Hepatocyte (in vitro differentiated cells): Measurements from ENCODE around the gene ANKRD50.

ENCODE experiments used
- EZH2 ChIP-seq: fragments of 200-600 bp; sonication (generic); IDR thresholded peaks from 2 replicates; pipeline ENCODE4 v1.6.1; 2016; ENCODE audit warnings: antibody characterized with exemption, mild to moderate bottlenecking, borderline replicate concordance
- TF ChIP-seq, protein P1 (sequence below): fragments of 200-600 bp; sonication (generic); IDR thresholded peaks from 2 replicates; pipeline ENCODE4 v1.5.1; 2016; ENCODE audit warnings: antibody characterized with exemption, mild to moderate bottlenecking; ENCODE audit not compliant: poor library complexity

DNA sequence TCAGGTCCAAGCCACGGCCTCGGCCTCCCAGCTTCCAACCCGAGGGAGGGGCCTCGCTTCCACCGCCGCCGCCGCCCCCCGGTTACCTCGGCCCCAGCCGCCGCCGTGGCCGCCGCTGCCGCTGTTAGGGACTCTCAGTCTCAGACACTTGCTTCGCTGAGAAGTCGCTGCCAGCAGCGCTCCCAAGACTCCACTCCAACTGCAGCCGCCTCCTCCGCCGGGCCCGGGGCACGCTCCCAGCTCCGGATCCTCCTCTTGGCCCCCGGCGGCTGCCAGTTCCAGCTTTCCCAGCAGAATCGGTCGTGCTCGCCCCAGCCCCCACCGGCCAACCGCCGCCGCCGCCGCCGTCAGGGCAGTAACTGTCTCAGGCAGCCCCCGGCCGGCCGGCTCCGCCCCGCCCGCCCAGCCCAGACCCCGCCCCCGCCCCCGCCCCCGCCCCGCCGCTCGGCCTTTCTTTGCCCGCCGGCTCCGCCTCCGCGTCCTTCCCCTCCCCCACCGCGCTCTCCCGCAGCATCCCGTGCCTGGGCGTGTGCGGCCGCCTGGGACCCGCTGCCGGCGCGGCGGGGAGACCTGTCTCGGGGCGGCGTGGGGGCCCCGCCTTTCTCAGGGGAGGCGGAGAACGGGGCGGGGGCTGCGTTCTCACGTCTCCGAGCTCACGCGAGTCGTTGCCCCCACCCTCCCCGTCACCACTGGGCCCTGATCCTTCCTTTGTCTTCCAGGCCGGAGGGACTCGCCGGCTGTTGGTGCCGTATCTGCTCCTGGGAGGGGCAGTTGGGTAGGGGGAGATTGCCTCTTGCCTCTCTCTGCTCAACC is at the start of gene ANKRD50:
- TF ChIP-seq, protein P1, sequence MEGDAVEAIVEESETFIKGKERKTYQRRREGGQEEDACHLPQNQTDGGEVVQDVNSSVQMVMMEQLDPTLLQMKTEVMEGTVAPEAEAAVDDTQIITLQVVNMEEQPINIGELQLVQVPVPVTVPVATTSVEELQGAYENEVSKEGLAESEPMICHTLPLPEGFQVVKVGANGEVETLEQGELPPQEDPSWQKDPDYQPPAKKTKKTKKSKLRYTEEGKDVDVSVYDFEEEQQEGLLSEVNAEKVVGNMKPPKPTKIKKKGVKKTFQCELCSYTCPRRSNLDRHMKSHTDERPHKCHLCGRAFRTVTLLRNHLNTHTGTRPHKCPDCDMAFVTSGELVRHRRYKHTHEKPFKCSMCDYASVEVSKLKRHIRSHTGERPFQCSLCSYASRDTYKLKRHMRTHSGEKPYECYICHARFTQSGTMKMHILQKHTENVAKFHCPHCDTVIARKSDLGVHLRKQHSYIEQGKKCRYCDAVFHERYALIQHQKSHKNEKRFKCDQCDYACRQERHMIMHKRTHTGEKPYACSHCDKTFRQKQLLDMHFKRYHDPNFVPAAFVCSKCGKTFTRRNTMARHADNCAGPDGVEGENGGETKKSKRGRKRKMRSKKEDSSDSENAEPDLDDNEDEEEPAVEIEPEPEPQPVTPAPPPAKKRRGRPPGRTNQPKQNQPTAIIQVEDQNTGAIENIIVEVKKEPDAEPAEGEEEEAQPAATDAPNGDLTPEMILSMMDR: no peak
- no peak for TF ChIP-seq EZH2
